Urinary bladder (tissue), 4 donors: ENCODE data around the gene AADACL4. TPM values are rescaled to one million over a fixed set of nuclear protein-coding genes. Genes with fewer than 3 reads are reported as not detected.
"Not testable (repeated sequence)": the region's sequence is repeated elsewhere in the genome, so short reads cannot be mapped to it uniquely, and the experiment has no call there.

Source experiments
- DNase-seq: peaks from one replicate; pipeline ENCODE4 v3.0.0-alpha.2; 2015; ENCODE audit errors: extremely low spot score
- H3K27ac ChIP-seq: one replicate; pipeline ENCODE4 v1.5.1; 2013; ENCODE audit warnings: low read depth, mild to moderate bottlenecking, moderate library complexity
- H3K36me3 ChIP-seq: one replicate; pipeline ENCODE4 v1.6.1; 2013; ENCODE audit warnings: mild to moderate bottlenecking, moderate library complexity; ENCODE audit not compliant: insufficient read depth
- H3K4me1 ChIP-seq: one replicate; pipeline ENCODE4 v1.6.1; 2013; ENCODE audit warnings: mild to moderate bottlenecking, moderate library complexity; ENCODE audit not compliant: insufficient read depth
- H3K4me3 ChIP-seq: one replicate; pipeline ENCODE4 v1.5.1; 2013; ENCODE audit warnings: low read depth, low read length
- WGBS: extraction: QIAGEN DNeasy Blood & Tissue Kit; methylation state at CpG from one replicate; pipeline ENCODE4 v1.1.7; 2013; 5-methylcytosine and 5-hydroxymethylcytosine counted together
- polyA plus RNA-seq: library from polyadenylated mRNA; stranded (reverse); fragments of 200-250 nt; gene quantifications from one replicate; pipeline ENCODE4 v1.2.3, GENCODE V29; 2013
- small RNA-seq: library from RNA; depleted of rRNA; stranded (forward); fragments of <200 nt; gene quantifications from one replicate; pipeline ENCODE3, GENCODE V24; 2014
- total RNA-seq: library from RNA; depleted of rRNA; stranded (reverse); fragments of >200 nt; gene quantifications from one replicate; pipeline ENCODE4 v1.2.3, GENCODE V29; 2014
- donor health status: healthy with polysubstance abuse.
- donor health status: healthy.

AADACL4 gene
- total and polyA plus RNA-seq, 2 donors: 0.37 TPM; not detected in 1

DNA sequence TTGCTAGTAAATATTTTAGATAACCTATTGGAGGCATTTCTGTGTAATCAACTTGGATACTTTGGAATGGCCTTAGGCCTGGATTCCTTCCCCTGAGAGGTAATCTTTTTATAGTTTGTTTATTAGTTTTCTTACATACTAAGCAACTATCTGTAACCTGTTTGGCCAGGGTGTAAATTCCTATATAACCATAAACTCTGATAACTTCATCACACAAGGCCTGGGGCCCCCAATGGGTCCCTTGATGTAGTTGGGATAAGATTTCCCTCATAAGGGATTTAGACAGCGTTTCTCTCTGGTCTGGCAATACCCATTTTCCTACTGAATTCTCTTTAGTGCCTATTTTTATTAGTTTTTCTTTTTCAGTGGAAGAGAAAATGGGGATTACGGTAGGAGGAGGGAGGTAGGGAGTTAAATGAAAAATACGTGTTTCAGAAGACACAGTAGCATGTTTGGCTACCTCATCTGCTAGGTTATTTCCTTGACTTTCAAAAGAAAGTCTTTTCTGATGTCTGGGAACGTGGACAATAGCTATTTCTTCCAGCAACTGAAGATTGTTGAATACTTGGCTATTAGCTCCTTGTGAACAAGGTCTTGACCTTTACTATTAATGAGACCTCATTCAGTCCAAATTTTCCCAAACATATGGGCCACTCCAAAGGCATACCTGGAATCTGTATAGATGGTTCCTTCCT lies 64.7 kb downstream of the AADACL4 start:
- H3K4me3 ChIP-seq: no peak overlapping the region
- H3K36me3 ChIP-seq: no peaks in the 10 kb centered on the region
- DNase-seq: no peak
- WGBS: 55% methylated on average over 4 of the region's 4 CpGs
- no peak overlapping the region for H3K27ac ChIP-seq
- no peaks in the 10 kb centered on the region for H3K4me1 ChIP-seq

DNA sequence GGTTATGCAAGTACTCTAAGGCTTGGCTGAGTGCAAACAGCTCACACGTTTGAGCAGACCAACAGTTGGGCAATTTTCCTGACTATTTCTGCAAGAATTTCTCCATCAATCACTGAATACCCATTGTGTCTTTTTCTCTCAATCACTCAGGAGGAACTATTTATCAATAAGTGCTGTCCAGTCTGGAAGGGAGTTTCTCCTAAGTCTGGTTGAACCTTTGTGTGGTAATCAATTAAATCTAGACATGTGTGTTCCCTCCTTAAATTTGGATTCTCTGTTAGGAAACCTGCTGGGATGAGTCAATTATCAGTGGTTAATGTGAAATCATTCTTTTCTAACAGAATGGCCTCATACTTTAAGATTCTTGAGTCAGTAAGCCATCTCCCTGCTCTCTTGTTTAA lies 65.2 kb downstream of the AADACL4 start:
- no peak overlapping the region for H3K27ac ChIP-seq
- 39% methylated on average over 1 of the region's 1 CpG for WGBS
- DNase-seq: no peak
- no peaks in the 10 kb centered on the region for H3K4me1 ChIP-seq
- no peak overlapping the region for H3K4me3 ChIP-seq
- H3K36me3 ChIP-seq: no peaks in the 10 kb centered on the region

DNA sequence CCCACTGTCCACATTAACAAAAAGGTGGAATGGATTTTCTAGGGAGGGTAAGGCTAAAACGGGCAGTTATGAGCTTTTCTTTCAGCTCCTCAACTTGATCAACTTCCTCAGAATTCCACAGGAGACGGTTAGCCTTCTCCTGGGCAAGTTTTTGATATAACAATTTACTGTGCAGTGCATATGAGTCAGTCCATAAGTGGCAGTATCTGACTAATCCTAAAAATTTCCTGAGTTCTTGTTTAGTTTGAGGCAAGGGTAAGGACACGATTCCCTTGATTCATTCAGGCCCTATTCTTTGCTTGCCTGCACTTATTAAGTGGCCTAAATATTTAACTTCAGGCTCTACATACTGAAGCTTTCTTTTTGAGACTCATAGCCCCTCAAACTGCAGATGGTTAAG lies 65.8 kb downstream of the AADACL4 start:
- H3K4me3 ChIP-seq: no peak overlapping the region
- 69% methylated on average over 3 of the region's 3 CpGs for WGBS
- H3K4me1 ChIP-seq: no peaks in the 10 kb centered on the region
- no peaks in the 10 kb centered on the region for H3K36me3 ChIP-seq
- H3K27ac ChIP-seq: no peak overlapping the region
- DNase-seq: no peak

DNA sequence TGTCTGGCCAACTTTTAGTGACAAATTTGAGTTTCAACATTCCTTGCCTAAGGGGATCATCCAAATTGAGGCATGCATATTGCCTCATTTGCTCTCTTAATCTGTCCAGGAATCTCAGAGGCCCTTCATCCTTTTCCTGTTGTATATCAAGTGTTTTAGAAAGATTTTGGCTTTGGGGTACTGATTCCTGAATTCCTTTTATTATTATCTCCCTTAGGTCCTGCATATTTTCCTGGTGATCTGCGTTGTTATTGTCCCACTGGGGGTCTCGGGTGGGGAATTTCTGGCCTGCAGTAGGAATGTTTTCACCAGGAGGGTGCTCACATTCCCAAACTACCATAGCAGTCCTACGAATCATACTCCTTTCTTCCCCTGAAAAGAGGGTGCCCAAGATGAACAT lies 67.7 kb downstream of the AADACL4 start:
- H3K4me3 ChIP-seq: no peak overlapping the region
- H3K36me3 ChIP-seq: no peaks in the 10 kb centered on the region
- WGBS: 69% methylated on average over 3 of the region's 3 CpGs
- DNase-seq: no peak
- no peak overlapping the region for H3K27ac ChIP-seq
- no peaks in the 10 kb centered on the region for H3K4me1 ChIP-seq

DNA sequence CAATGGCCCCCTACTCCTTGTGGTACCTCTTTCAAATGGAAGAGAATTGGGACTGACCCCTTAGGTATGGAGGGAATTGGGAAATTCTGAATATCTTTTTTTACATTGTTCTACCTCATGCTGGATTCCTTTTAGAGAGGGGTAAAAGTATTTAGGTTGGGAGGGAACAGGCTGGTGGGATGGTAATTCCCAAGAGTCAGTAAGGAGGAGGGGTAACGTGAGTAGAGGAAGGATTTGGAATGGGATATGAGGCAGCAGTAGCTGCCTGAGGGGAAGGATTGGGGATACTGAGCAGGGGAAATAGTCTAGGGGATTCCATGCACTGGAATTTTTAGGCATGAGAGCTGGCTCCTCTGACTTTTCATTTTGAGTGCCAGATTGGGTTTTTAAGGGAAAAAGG lies 68.2 kb downstream of the AADACL4 start:
- H3K4me1 ChIP-seq: no peaks in the 10 kb centered on the region
- H3K4me3 ChIP-seq: no peak overlapping the region
- WGBS: 54% methylated on average over 1 of the region's 1 CpG
- no peak overlapping the region for H3K27ac ChIP-seq
- no peak for DNase-seq
- H3K36me3 ChIP-seq: no peaks in the 10 kb centered on the region

DNA sequence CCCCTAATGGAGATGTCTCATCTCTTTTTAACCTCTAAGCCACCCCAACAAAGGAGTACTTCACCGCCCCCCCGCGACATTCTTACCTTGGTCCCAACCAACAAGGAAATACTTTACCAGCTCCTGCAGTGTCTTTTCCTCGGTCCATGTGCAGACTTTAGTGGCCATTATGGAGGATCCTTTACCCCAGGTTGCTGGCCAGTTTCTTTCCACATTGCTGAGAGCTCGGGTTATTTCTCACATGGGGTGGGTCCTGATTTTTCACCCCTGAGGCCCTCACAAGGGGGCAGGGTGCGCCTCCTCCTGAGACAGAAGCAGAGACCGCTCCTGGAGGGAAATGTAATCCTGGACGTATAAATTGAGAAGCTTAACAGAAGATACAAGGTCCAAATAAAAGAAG lies 69.0 kb downstream of the AADACL4 start:
- Histone ChIP-seq H3K4me1 (no peaks in the 10 kb centered on the region), H3K4me3 (no peak overlapping the region), H3K27ac (no peak overlapping the region), H3K36me3 (no peaks in the 10 kb centered on the region)
- 85% methylated on average over 8 of the region's 8 CpGs for WGBS
- DNase-seq: no peak

DNA sequence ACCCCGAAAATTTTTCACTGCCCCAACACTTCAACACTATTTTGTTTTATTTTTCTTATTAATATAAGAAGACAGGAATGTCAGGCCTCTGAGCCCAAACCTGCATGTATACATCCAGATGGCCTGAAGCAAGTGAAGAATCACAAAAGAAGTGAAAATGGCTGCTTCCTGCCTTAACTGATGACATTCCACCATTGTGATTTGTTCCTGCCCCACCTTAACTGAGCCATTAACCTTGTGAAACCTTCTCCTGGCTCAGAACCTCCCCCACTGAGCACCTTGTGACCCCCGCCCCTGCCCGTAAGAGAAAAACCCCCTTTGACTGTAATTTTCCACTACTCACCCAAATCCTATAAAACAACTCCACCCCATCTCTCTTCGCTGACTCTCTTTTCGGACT lies 69.8 kb downstream of the AADACL4 start:
- H3K4me1 ChIP-seq, DNase-seq: not testable (repeated sequence)
- 75% methylated on average over 5 of the region's 5 CpGs for WGBS

DNA sequence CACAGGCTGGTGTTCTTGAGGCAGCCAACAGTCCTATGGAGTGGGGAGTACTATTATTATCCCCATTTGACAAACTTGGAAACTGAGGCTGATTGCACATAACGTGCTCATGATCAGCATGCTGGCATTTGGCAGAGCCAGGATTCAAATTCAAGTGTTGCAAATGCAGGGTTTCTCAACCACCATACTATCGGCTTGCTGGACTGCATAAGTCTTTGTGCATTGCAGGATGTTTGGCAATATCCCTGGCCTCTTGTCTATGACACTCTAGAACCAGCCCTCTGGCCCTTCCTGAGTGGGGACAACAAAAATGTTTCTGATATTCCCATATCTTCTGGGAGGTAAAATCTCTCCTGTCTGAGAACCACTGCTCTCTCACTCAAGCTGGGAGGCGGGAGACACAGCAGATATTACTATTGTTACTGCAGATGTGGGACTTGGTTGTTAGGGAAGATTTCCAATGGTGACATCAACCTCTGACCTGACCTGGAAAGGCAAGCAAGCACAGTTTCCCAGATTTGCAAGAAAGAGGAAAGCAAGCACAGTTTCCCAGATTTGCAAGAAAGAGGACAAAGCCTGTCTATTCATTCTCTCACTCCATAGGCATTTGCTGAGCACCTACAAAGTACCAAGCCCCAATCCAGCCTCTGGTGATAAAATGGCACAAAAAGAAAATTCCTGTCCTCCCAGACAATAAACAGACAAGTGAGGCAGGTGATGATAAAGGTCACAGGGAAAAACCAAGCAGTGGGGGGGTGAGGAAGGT lies 71.0 kb downstream of the AADACL4 start:
- 76% methylated on average over 3 of the region's 3 CpGs for WGBS
- DNase-seq: no peak
- no peak overlapping the region for H3K27ac ChIP-seq
- H3K4me1 ChIP-seq: no peaks in the 10 kb centered on the region
- no peaks in the 10 kb centered on the region for H3K36me3 ChIP-seq
- H3K4me3 ChIP-seq: no peak overlapping the region

More for the DNA sequence above, 69.8 kb downstream of the AADACL4 start:
- H3K36me3 ChIP-seq, H3K4me3 ChIP-seq, H3K27ac ChIP-seq: not testable (repeated sequence)

DNA sequence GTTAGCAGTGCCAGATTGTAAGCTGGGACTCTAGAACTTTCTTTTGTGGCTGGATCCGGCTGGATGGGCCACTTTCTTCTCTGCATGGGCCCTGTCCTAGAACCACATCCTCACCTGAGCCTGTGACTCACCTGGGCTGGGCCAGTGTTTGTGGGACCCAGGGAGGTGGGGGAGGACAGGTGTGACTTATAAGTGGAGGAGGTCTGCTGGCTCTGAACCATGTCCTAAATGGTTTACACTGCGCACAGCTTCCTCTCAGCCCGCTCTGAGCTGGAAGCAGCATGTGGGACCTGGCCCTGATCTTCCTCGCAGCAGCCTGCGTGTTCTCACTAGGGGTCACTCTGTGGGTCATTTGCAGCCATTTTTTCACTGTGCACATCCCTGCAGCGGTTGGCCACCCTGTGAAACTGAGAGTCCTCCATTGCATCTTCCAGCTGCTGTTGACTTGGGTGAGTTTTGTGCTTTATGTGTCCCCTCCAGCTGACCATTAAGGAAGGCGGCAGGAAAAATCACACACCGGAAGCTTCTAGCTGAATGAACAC lies 72.1 kb downstream of the AADACL4 start, which contains the start of gene AADACL3:
Gene AADACL3 (plus strand): TSS at position 215 of the 542 bp plus-strand sequence. CDS start 67 bp downstream, at position 282.
- H3K4me3 ChIP-seq: no peak within 1 kb of the TSS
- no peak for DNase-seq
- no peak within 1 kb of the TSS for H3K27ac ChIP-seq
- 79% methylated on average over 8 of the region's 8 CpGs for WGBS
- no peaks in the 10 kb centered on the region for H3K36me3 ChIP-seq
- no peaks in the 10 kb centered on the region for H3K4me1 ChIP-seq

Small RNA genes within 50 kb of the gene (small RNA-seq; reads per million reads assigned to genes)
- not detected for gene AC244670.1

Other genes starting within 250 kb of the AADACL4 start
- gene DHRS3, start 25.9 kb upstream of the AADACL4 start, total RNA-seq: 83.2 TPM
- gene DHRS3, start 25.9 kb upstream of the AADACL4 start, polyA plus RNA-seq: 62.1 TPM
- gene AADACL3, start 72.0 kb downstream of the AADACL4 start, total RNA-seq: not detected
- not detected for gene AADACL3, start 72.0 kb downstream of the AADACL4 start, polyA plus RNA-seq
- gene CFAP107, start 102.1 kb downstream of the AADACL4 start, total RNA-seq: not detected
- not detected for gene CFAP107, start 102.1 kb downstream of the AADACL4 start, polyA plus RNA-seq
- not detected for gene PRAMEF12, start 129.7 kb downstream of the AADACL4 start, total RNA-seq
- gene PRAMEF12, start 129.7 kb downstream of the AADACL4 start, polyA plus RNA-seq: not detected
- not detected for gene PRAMEF1, start 147.3 kb downstream of the AADACL4 start, total RNA-seq
- not detected for gene PRAMEF1, start 147.3 kb downstream of the AADACL4 start, polyA plus RNA-seq
- not detected for gene PRAMEF11, start 187.3 kb downstream of the AADACL4 start, total RNA-seq
- not detected for gene PRAMEF11, start 187.3 kb downstream of the AADACL4 start, polyA plus RNA-seq
- gene HNRNPCL1, start 204.6 kb downstream of the AADACL4 start, total RNA-seq: not detected
- gene HNRNPCL1, start 204.6 kb downstream of the AADACL4 start, polyA plus RNA-seq: not detected
- not detected for gene PRAMEF2, start 213.0 kb downstream of the AADACL4 start, total RNA-seq
- gene PRAMEF2, start 213.0 kb downstream of the AADACL4 start, polyA plus RNA-seq: not detected
- gene PRAMEF4, start 242.1 kb downstream of the AADACL4 start, total RNA-seq: not detected
- not detected for gene PRAMEF4, start 242.1 kb downstream of the AADACL4 start, polyA plus RNA-seq